A673 (cell line): ENCODE results near the gene ANO7. TPM values are rescaled to one million over a fixed set of nuclear protein-coding genes. Genes with fewer than 3 reads are reported as not detected.

Experiments
- BruUV-seq: library from RNA; stranded (reverse); fragments of 400-500 nt; replicated peaks from 2 replicates; lab custom pipeline; 2021; lab: Mats Ljungman, UMichigan
- CTCF ChIA-PET: fragments of 300-600 bp; sonication (Branson Sonifier 250); formaldehyde crosslinking; loops from one replicate; lab custom pipeline; 2022; ENCODE audit warnings: antibody characterized with exemption; lab: Charles Lee
- POLR2A ChIA-PET: fragments of 300-600 bp; sonication (Branson Sonifier 250); formaldehyde crosslinking; loops from one replicate; lab custom pipeline; 2022; ENCODE audit warnings: antibody characterized with exemption; ENCODE audit not compliant: low non-redundant PET; lab: Charles Lee
- DNase-seq: peaks from one replicate; pipeline ENCODE4 v3.0.0-alpha.2; 2015; ENCODE audit warnings: low spot score
- H3K27ac ChIP-seq: fragments of 200-600 bp; sonication (generic); 2 replicates; pipeline ENCODE4 v1.5.1; 2016; ENCODE audit warnings: mixed run types, low read depth, mild to moderate bottlenecking, mixed read lengths, antibody characterized with exemption, low read length; ENCODE audit not compliant: poor library complexity, severe bottlenecking
- H3K27me3 ChIP-seq: fragments of 200-600 bp; sonication (generic); replicated peaks from 2 replicates; pipeline ENCODE4 v1.6.1; 2017; ENCODE audit warnings: mixed run types, low read depth, mild to moderate bottlenecking, mixed read lengths, antibody characterized with exemption, low read length; ENCODE audit not compliant: insufficient read depth, poor library complexity
- H3K36me3 ChIP-seq: fragments of 200-600 bp; sonication (generic); 2 replicates; pipeline ENCODE4 v1.6.1; 2016; ENCODE audit warnings: mixed run types, mild to moderate bottlenecking, mixed read lengths, antibody characterized with exemption, low read length; ENCODE audit not compliant: insufficient read depth, poor library complexity, severe bottlenecking
- H3K4me1 ChIP-seq: fragments of 200-600 bp; sonication (generic); 2 replicates; pipeline ENCODE4 v1.6.1; 2017; ENCODE audit warnings: mixed run types, mild to moderate bottlenecking, mixed read lengths, antibody characterized with exemption, low read length; ENCODE audit not compliant: insufficient read depth, poor library complexity, severe bottlenecking
- H3K4me3 ChIP-seq: fragments of 200-600 bp; sonication (generic); 2 replicates; pipeline ENCODE4 v1.5.1; 2016; ENCODE audit warnings: low read depth, mixed run types, mild to moderate bottlenecking, mixed read lengths, low read length; ENCODE audit not compliant: poor library complexity, severe bottlenecking
- H3K9me3 ChIP-seq: fragments of 200-600 bp; sonication (generic); 2 replicates; pipeline ENCODE4 v1.6.1; 2016; ENCODE audit warnings: mixed run types, low read depth, mild to moderate bottlenecking, mixed read lengths, antibody characterized with exemption, low read length; ENCODE audit not compliant: poor library complexity, severe bottlenecking
- intact Hi-C: fragments of 100-400 bp; cut with micrococcal nuclease; formaldehyde crosslinking; loops from one replicate; pipeline ENCODE4 v1.10.0; 2022; ENCODE audit not compliant: unreplicated experiment
- total RNA-seq: library from RNA; stranded (reverse); gene quantifications from 2 replicates; pipeline ENCODE4 v1.2.3, GENCODE V29; 2021
- TF ChIP-seq, protein P1 (sequence below): fragments of 300-800, 200-600 bp; sonication (generic); conservative IDR thresholded peaks from 2 replicates; pipeline ENCODE4 v1.5.1; 2017; ENCODE audit warnings: low read depth, mild to moderate bottlenecking, antibody characterized with exemption, low read length, moderate library complexity, mixed read lengths

Gene ANO7
- total RNA-seq, 1 experiment from 2014 or later = 0.45 TPM

- POLR2A ChIA-PET = interaction anchor here (0.7 kb wide), 1 partner anchor 33 kb away, joined by 3 read pairs; no protein-coding TSS in a partner anchor
Observed at GRCh38 chr2:241274127-241274526, 85.7 kb downstream of the ANO7 start.

More at GRCh38 chr2:241274127-241274526, 85.7 kb downstream of the ANO7 start:
- no peak overlapping the region for H3K27ac ChIP-seq
- BruUV-seq = no TSS peak
- peaks cover 4% of the 10 kb centered on the region for H3K9me3 ChIP-seq
- peaks cover 13% of the 10 kb centered on the region for H3K4me1 ChIP-seq
- CTCF ChIA-PET = no interaction called here
- no peak for DNase-seq
- TF ChIP-seq, protein P1, sequence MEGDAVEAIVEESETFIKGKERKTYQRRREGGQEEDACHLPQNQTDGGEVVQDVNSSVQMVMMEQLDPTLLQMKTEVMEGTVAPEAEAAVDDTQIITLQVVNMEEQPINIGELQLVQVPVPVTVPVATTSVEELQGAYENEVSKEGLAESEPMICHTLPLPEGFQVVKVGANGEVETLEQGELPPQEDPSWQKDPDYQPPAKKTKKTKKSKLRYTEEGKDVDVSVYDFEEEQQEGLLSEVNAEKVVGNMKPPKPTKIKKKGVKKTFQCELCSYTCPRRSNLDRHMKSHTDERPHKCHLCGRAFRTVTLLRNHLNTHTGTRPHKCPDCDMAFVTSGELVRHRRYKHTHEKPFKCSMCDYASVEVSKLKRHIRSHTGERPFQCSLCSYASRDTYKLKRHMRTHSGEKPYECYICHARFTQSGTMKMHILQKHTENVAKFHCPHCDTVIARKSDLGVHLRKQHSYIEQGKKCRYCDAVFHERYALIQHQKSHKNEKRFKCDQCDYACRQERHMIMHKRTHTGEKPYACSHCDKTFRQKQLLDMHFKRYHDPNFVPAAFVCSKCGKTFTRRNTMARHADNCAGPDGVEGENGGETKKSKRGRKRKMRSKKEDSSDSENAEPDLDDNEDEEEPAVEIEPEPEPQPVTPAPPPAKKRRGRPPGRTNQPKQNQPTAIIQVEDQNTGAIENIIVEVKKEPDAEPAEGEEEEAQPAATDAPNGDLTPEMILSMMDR = no peak
- H3K27me3 ChIP-seq = no peaks in the 10 kb centered on the region
- intact Hi-C loops = no loop called here
- peaks cover under 1% of the 10 kb centered on the region for H3K36me3 ChIP-seq
- no peak overlapping the region for H3K4me3 ChIP-seq

Other genes with a start within 250 kb of the ANO7 start
- 3.0 and 5.0 TPM in 2 replicates for gene SNED1, start 190.1 kb upstream of the ANO7 start, total RNA-seq
- gene MTERF4, start 86.4 kb upstream of the ANO7 start, total RNA-seq = 39.4 and 39.8 TPM in 2 replicates
- gene PASK, start 39.2 kb upstream of the ANO7 start, total RNA-seq = 59.4 and 74.3 TPM in 2 replicates
- 70.7 and 76.5 TPM in 2 replicates for gene PPP1R7, start 38.2 kb upstream of the ANO7 start, total RNA-seq
- 510 and 581 TPM in 2 replicates for gene HDLBP, start 127.0 kb downstream of the ANO7 start, total RNA-seq
- gene SEPTIN2, start 127.2 kb downstream of the ANO7 start, total RNA-seq = 342 and 360 TPM in 2 replicates
- gene FARP2, start 167.6 kb downstream of the ANO7 start, total RNA-seq = 53.3 and 72.1 TPM in 2 replicates